NT2/D1 (cell line): Measurements from ENCODE around the gene ADCY3.

Experiments used
- SUZ12 ChIP-seq: IDR thresholded peaks from 2 replicates; pipeline ENCODE4 v1.6.1; 2011; ENCODE audit not compliant: insufficient read length, insufficient read depth; ENCODE audit errors: extremely low read depth
- ZNF274 ChIP-seq: IDR thresholded peaks from 2 replicates; pipeline ENCODE4 v1.6.1; 2011; ENCODE audit warnings: mild to moderate bottlenecking, low read depth, low read length

GRCh38 chr2:24943427-24944053, 23.5 kb upstream of the ADCY3 start:
- TF ChIP-seq ZNF274 (no peak), SUZ12 (no peak)
